ENCODE measurements around the gene MAVS.
"Not testable (repeated sequence)": the region's sequence is repeated elsewhere in the genome, so short reads cannot be mapped to it uniquely, and the experiment has no call there.

The MAVS gene

GRCh38 chr20:3815703-3816315 lies 30.8 kb upstream of the MAVS start:
- no peak for DNase-seq

DNA sequence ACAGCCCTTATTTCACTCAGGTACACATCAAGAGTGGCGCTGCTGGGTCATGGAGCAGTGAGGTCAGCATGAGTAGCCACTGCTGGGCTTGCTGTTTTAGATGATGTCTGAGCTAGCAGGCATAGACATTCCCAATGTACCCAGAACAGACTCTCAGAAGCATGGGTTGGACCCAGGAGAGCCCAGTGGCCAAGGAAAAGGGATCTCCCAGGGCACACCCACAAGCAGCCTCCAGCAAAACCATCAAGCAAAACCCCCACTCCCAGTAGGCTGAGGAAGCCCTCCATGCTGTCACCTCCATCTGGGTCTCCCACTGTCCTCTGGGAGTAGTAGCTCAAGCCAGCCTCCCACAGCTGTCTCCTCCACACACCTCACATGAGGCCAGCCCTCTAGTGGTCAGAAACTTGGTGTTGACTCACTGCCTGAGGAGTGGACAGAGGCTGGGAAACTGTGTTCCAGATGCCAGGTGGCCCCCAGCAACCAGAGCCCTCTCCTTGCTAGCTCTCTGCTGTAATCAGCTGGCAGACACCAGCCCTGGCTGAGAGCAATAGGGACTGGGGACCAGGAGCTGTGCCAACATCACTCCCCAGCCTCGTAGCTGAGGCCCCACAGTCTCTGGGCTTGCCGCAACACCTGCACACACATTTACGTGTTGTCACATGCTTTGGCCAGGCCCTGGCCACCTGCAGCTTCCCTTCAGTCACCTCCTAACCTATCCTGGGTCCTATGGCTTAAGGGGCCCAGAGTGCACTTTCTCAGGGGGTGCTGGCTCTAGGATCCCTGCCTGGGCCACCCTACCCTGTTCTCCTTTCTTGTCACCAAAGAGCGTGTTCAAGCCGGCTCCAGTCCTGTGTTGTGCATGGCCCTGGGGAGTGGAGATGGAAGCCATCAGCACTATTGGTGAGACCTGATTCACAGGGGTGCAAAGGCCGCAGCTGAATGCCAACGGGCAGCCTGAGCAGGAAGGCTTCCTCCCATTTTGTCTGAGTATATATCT lies 28.2 kb upstream of the MAVS start:
- peak; percentile 53 for DNase-seq

GRCh38 chr20:3819411-3820047 lies 27.1 kb upstream of the MAVS start:
- DNase-seq = no peak

GRCh38 chr20:3820048-3820900 lies 26.4 kb upstream of the MAVS start, which contains the start of gene AP5S1:
AP5S1 (plus strand) TSS chr20:3820547; CDS start chr20:3822118, 1,571 bp downstream.
- peak; percentile 94 for DNase-seq

DNA sequence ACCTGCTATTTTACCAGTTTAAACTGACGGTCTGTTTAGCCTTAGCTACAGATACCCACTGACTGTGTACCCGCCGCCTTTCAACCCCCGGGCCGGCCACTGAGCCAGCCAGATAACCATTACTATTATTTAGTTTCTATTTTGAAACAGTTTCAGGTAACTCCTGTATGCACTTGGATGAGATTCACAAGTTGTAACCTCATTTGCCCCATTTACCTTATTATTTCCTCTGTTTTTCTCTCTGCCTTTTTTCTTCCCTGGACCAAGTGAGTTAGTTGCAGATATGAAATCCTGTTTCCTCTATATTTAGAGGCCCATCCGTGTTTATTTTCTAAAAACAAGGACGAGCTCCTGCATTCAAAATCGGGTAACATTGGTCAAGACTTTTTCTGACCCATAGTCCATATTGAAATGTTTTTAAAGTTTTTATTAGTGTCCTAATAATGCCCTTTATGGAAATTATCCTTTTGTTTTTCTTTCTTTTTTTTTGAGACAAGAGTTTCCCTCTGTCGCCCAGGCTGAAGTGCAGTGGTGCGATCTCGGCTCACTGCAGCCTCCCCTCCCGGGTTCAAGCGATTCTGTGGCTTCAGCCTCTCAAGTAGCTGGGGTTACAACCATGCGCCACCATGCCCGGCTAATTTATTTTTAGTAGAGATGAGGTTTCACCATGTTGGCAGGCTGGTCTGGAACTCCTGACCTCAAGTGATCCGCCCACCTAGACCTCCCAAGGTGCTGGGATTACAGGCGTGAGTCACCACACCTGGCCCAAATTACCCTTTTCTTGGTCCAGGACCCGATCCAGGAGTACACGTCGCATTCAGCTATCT lies 25.5 kb upstream of the MAVS start:
- DNase-seq = no peak

GRCh38 chr20:3821996-3822395 lies 24.6 kb upstream of the MAVS start:
- no peak for DNase-seq

- no peak for DNase-seq
Measured at GRCh38 chr20:3823881-3824280, 22.8 kb upstream of the MAVS start.

GRCh38 chr20:3825526-3825925 lies 21.1 kb upstream of the MAVS start:
- no peak for DNase-seq

- DNase-seq = no peak
Measured at GRCh38 chr20:3826420-3826819, 20.2 kb upstream of the MAVS start.

- DNase-seq = no peak
Measured at GRCh38 chr20:3828798-3829197, 17.8 kb upstream of the MAVS start.

DNA sequence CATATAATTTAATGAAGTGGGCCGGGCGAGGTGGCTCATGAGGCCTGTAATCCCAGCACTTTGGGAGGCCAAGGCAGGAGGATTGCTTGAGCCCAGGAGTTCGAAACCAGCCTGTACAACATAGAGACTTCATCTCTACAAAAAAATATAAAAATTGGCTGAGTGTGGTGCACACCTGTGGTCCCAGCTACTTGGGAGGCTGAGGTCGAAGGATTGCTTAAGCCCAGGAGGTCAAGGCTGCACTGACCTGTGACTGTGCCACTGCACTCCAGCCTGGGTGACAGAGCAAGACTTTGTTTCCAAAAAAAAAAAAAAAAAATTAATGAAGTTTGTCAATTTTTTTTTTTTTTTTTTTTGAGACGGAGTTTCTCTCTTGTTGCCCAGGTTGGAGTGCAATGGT lies 16.7 kb upstream of the MAVS start:
- DNase-seq = not testable (repeated sequence)

GRCh38 chr20:3836132-3836531 lies 10.5 kb upstream of the MAVS start:
- DNase-seq = no peak

- no peak for DNase-seq
Measured at GRCh38 chr20:3839328-3839727, 7.3 kb upstream of the MAVS start.

GRCh38 chr20:3840201-3840600 lies 6.4 kb upstream of the MAVS start:
- DNase-seq = not testable (repeated sequence)

- DNase-seq = no peak
Measured at GRCh38 chr20:3842348-3842930, 4.2 kb upstream of the MAVS start.

GRCh38 chr20:3843490-3843889 lies 3.1 kb upstream of the MAVS start:
- DNase-seq = no peak

GRCh38 chr20:3843990-3844619 lies 2.5 kb upstream of the MAVS start:
- DNase-seq = not testable (repeated sequence)

DNA sequence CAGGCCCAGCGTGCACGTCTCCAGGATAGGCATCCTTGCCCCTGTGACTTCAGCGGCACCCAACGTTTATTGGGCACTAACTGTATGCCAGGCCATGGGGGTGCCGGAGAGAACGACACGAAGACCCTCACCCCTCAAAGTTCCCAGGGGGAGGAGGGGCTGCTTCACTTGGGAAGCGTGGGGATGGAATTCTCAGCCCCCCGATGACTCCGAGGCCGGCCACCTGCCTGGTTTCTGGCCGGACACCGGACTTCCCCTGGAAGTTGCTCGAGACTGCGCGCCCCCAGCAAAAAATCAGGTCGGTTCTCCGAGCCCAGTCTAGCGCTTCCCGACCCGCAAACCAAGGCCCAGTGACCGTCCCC lies 275 bp upstream of the MAVS start:
- no peak for DNase-seq

DNA sequence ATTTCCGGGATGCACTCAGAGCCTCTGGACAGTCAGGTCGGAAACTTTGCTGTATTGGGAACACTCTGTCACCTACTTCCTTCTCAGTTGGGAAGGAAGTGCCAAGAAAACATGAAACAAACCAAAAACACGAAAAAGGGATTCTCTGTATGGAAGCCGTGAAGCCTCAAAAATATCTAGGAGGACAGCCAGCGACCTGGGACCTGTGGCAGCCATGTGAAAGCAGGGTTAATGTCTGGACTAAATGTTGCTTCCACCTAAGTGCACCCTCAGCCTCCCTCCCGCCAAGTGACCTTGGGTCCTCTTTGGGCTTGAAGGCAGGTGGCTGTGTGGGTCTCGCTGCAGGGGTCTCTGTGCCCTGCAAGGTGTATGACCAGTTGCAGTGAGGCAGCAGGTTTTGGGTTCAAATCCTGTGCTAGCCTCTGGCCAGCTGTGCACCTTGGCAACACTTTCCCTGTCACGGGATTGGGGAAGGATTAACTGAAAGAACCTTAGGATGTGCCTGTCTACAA lies 851 bp downstream of the MAVS start:
- DNase-seq = no peak

- DNase-seq = no peak
Measured at GRCh38 chr20:3848565-3848964, 1.9 kb downstream of the MAVS start.

DNA sequence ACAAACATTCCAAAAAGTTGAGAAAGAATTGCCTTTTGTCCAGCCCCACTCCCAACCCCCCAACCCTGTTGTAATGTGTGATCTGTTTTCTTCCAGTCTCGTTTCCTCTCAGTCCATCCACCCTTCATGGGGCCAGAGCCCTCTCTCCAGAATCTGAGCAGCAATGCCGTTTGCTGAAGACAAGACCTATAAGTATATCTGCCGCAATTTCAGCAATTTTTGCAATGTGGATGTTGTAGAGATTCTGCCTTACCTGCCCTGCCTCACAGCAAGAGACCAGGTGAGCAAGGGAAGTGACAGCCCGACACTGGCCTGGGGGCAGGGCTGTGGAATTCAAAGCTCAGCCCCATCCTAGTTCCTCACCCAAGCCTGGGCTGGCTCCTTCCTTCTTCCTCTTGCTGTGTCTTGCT lies 7.8 kb downstream of the MAVS start:
- DNase-seq = no peak

Measured in NCI-H446 treated with DMSO at 0.1 percent for 48 hours (cell line).